ENCODE data around the gene GJB6.
"Not testable (repeated sequence)": the region's sequence is repeated elsewhere in the genome, so short reads cannot be mapped to it uniquely, and the experiment has no call there.

GJB6 gene

GRCh38 chr13:20231839-20232555, at the start of gene GJB6:
Gene GJB6, minus strand, starts transcription at chr13:20232319. Its CDS starts 8,839 bp downstream, at chr13:20223480.
- DNase-seq = no peak

- not testable (repeated sequence) for DNase-seq
Measured at GRCh38 chr13:20276901-20277300, 44.8 kb upstream of the GJB6 start.

- DNase-seq = no peak
Measured at GRCh38 chr13:20274466-20274865, 42.3 kb upstream of the GJB6 start.

GRCh38 chr13:20272588-20273171, 40.6 kb upstream of the GJB6 start:
- DNase-seq = no peak

GRCh38 chr13:20272104-20272503, 40.0 kb upstream of the GJB6 start:
- no peak for DNase-seq

GRCh38 chr13:20271441-20271840, 39.3 kb upstream of the GJB6 start:
- no peak for DNase-seq

GRCh38 chr13:20270163-20270865, 38.2 kb upstream of the GJB6 start:
- DNase-seq = no peak

GRCh38 chr13:20264271-20265018, 32.3 kb upstream of the GJB6 start:
- DNase-seq = no peak

GRCh38 chr13:20263393-20264044, 31.4 kb upstream of the GJB6 start:
- no peak for DNase-seq

GRCh38 chr13:20258963-20259288, 26.8 kb upstream of the GJB6 start:
- DNase-seq = no peak

- DNase-seq = no peak
Measured at GRCh38 chr13:20258208-20258962, 26.3 kb upstream of the GJB6 start.

- DNase-seq = no peak
Measured at GRCh38 chr13:20254076-20254475, 22.0 kb upstream of the GJB6 start.

GRCh38 chr13:20249913-20250312, 17.8 kb upstream of the GJB6 start:
- DNase-seq = no peak

- DNase-seq = no peak
Measured at GRCh38 chr13:20247963-20248362, 15.8 kb upstream of the GJB6 start.

- DNase-seq = no peak
Measured at GRCh38 chr13:20247403-20247802, 15.3 kb upstream of the GJB6 start.

GRCh38 chr13:20241593-20241992, 9.5 kb upstream of the GJB6 start:
- DNase-seq = no peak

- DNase-seq = no peak
Measured at GRCh38 chr13:20239748-20240147, 7.6 kb upstream of the GJB6 start.

GRCh38 chr13:20232556-20233277, 598 bp upstream of the GJB6 start:
- DNase-seq = no peak

GRCh38 chr13:20230913-20231838, 943 bp downstream of the GJB6 start:
- no peak for DNase-seq

GRCh38 chr13:20227730-20228129, 4.4 kb downstream of the GJB6 start:
- no peak for DNase-seq

All from NCI-H1436 (cell line).